ENCODE measurements around the gene SBF2.
"Not testable (repeated sequence)": the region's sequence is repeated elsewhere in the genome, so short reads cannot be mapped to it uniquely, and the experiment has no call there.

The SBF2 gene

DNA sequence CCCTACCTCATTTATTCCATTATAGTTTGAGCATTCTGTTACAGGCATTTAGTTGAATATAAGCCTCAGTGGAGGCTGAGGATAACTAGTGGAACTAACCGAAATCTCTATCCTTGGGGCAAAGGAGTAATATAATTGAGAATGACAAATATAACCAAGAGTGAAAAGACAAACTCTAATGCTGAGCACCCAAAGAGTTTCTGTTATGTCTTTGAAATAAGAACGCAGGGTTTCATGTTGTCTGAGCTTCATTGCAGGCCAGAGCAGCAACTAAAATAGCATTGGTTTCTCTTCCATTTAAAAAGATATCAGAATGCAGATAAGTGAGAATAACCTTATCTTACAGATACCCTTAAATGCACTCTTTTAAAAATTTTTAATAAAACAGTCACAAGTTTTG lies 131.8 kb downstream of the SBF2 start:
- DNase-seq = no peak

GRCh38 chr11:10160350-10160749 lies 133.7 kb downstream of the SBF2 start:
- DNase-seq = no peak

DNA sequence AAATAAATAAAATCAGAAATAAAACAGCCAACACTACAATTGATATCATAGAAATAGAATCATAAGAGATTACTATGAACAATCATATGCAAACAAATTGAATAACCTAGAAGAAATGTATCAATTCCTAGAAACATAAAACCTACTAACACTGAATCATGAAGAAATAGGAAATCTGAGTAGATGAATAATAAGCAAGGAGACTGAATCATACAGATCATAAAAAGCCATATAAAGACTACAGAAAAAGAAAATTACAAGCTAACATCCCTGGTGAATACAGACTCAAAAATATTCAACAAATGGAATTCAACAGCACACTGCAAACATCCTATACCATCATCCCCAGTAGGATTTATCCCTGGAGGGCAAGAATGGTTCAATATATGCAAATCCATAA lies 135.6 kb downstream of the SBF2 start:
- no peak for DNase-seq

DNA sequence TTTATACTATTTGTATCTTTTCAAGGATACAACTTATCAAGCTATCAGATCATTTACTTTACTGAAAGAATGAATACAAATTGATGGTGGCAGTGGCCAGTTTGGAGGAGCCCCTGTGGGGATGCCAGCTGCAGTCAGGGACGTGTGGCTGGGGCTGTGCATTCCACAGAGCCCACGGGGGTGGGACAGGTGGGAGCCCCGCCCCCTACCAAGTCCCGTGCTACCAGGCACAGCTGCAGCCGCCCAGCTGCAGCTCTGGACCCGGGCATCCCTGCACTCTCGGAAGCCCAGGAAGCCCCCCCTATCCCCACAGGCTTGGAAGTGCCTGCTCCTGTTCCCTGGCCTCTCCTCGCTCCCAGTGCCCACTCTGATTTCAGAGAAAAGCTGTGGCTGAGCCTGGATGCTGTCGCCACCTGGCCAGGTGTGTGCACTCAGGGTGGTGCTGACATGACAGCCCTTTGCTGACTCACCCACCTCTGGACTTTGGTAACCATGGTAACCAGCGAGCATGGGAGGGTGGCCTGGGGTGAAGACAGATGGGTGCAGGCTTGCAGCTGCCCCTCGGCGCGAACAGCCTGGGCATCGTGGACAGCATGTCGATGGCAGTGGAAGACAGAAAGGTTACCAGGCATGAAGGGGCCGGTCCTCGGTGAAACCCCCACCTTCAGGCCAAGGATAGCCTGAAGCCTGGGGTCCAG lies 138.1 kb downstream of the SBF2 start:
- DNase-seq = no peak

DNA sequence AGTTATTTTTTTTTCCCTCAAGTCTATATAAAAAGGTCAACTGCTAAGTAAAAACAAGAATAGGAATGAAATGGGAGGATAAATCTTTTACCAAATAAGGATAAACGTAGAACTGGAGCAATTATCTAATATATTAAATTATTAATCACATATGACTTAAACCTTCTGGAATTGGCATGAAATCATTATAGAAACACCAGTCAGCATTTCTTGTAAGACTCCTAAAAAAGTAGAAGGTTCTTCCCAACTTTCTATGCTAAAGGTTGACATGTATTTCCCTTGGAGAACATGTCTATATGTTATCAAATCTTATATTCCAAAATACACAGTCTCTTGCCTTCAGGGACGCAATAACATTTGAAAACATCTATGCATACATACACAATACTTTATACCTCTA lies 143.2 kb downstream of the SBF2 start:
- no peak for DNase-seq

- no peak for DNase-seq
Measured at GRCh38 chr11:10149553-10149952, 144.5 kb downstream of the SBF2 start.

DNA sequence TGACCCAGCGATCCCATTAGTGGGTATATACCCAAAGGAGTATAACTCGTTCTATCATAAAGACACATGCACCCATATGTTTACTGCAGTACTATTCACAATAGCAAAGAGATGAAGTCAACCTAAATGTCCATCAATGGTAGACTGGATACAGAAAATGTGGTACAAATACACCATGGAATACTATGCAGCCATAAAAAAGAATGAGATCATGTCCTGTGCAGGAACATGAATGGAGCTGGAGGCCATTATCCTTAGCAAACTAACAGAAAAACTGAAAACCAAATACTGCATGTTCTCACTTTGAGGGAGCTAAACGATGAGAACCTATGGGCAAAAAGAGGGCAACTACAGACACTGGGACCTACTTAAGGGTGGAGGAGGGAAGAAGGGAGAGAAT lies 146.8 kb downstream of the SBF2 start:
- no peak for DNase-seq

DNA sequence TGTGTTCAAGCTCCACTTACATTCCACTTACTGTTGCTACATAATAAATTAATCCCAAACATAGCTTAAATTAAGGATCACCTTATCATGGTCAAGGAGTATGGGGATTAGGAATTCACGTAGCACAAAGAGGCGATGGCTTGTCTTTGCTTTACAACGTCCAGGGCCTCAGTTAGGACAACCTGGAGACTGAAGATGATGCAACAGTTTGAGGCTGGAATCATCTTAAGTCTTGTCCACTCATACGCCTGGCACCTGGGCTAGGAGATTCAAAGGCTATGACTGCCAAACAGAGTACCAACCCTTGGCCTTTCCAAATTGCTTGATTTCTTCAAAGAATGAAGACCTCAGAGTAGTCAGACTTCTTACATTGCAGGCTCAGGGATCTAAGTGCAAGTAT lies 149.1 kb downstream of the SBF2 start:
- no peak for DNase-seq

GRCh38 chr11:10139656-10140055 lies 154.4 kb downstream of the SBF2 start:
- DNase-seq = no peak

DNA sequence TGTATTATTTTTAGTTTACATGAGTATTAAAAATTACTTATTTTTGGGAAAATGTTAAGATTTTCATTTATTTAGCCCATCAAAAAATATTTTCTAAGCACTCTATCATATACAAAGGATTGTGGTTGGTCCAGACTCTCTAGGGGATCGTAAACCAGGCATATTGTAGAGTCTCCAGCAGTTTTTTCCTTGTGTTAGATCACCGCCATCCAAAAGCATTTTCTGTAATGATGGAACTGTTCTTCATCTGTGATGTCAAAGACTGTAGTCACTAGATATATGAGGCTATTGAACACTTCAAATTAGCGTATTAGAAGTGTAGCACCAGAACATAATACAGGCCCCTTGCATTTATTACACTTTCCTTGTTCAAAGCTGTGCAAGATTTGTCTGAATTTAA lies 154.9 kb downstream of the SBF2 start:
- no peak for DNase-seq

DNA sequence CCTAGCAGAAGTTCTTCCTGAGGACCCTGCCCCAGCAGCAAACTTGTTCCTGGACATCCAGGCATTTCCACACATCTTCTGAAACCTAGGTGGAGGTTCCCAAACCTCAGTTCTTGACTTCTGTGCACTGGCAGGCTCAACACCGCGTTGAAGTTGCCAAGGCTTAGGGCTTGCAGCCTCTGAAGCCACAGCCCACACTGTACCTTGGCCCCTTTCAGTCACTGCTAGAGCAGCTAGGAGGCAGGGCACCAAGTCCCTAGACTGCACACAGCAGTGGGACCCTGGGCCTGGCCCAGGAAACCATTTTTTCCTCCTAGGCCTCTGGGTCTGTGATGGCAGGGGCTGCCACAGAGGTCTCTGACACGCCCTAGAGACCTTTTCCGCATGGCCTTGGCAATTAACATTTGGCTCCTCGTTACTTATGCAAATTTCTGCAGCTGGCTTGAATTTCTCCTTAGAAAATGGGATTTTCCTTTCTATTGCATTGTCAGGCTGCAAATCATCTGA lies 159.0 kb downstream of the SBF2 start:
- DNase-seq = no peak

- not testable (repeated sequence) for DNase-seq
Measured at GRCh38 chr11:10134226-10134625, 159.8 kb downstream of the SBF2 start.

GRCh38 chr11:10133251-10133650 lies 160.8 kb downstream of the SBF2 start:
- DNase-seq = not testable (repeated sequence)

DNA sequence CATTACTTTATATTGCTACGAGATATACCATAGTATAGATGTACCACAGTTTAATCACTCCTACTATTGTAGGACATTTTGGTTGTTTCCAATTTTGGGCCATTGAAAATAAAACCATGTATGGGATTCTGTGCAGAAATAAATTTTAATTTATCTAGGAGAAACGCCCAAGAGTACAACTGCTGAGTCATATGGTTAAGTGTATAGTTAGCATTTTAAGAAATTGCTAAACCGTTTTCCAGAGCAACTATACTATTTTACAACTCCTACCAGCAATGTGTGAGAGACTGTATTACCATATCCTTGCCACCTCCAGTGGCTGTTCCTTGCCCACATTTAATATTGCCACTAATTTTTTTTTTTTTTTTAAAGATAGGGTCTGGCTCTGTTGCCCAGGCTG lies 163.1 kb downstream of the SBF2 start:
- no peak for DNase-seq

DNA sequence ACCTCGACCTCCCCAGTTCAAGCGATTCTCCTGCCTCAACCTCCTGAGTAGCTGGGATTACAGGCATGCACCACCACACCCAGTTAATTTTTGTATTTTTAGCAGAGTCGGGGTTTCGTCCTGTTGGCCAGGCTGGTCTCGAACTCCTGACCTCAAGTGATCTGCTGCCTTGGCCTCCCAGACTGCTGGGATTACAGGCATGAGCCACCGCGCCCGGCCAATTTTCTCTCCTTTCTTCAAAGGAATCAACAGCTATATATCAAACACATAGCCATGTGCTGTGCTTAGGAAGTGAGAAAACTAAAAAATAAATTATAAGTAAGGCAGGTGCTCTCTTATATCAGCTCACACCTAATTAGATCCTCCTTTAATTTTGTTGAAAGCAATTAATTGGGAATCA lies 164.8 kb downstream of the SBF2 start:
- not testable (repeated sequence) for DNase-seq

GRCh38 chr11:10125522-10126133 lies 168.4 kb downstream of the SBF2 start:
- DNase-seq = no peak

DNA sequence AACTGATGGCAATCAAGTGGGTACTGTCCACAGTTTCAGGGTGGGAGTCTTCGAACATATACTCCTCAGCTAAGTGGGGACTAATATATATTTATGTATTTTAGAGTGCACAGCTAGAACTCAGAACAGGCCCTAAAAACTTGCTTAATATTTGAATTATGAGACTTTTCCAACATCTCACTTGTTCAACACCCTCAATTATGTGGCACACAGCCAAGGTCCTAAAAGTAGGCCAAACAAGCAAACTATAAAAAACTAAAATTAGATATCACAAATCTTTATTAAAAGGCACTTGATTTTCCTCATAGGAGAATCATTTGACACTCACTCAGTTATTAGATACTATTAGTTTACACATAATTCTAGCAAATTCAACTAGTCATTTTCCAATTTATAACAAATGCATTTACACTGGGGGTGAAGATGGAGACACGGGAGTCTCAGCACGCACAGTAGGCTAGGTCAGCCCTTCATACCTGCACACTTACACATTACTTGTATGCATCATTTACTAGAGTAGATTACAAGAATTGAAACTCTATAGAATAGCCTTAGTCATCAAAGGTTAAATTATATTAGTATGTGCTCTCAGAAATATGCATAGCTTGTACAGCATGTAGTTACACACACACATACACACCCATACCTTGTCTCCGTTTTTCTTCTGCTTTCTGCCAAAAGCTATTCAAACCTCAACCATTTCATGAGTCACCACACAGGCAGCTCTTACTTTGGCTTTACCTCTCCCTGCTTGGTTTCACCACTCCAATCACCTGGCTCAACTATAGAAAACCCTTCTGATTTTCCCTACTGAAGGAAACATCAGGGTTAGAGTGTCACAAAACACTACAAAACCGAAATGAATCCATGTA lies 171.5 kb downstream of the SBF2 start:
- no peak for DNase-seq

DNA sequence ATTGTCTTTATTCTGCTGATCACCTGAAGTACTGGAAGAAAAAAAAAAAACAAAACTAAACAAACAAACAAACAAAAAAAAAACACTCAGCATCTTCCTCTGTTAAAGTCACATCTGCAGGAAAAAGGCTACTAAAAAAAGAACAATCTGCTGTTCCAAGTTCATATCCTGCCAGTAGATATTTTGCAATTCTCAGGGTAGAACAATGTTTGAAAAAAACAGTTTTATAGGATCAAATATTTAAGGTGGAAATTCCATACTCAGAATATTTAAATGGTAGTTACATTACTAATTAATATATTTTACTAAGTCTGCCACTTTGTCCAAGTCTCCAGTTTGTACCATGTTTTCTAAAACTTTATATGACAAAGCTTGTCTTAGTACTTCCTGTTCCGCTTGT lies 175.2 kb downstream of the SBF2 start:
- no peak for DNase-seq

- DNase-seq = no peak
Measured at GRCh38 chr11:10117709-10118351, 176.2 kb downstream of the SBF2 start.

GRCh38 chr11:10116588-10116987 lies 177.4 kb downstream of the SBF2 start:
- no peak for DNase-seq

GRCh38 chr11:10114593-10115404 lies 179.2 kb downstream of the SBF2 start:
- no peak for DNase-seq

- no peak for DNase-seq
Measured at GRCh38 chr11:10113852-10114251, 180.2 kb downstream of the SBF2 start.

All from activated CD8-positive, alpha-beta memory T cell treated with anti-CD3 and anti-CD28 coated beads, Interleukin-2, amount 50 U/mL, for 4 hours (primary cell).